Stimulated activated CD8-positive, alpha-beta memory T cell treated with anti-CD3 and anti-CD28 coated beads, Interleukin-12 subunit alpha, Interleukin-12 subunit beta, amount 100 ng/mL, for 24 hours (primary cell): ENCODE data around the gene SLC38A10.
"Not testable (repeated sequence)": the region's sequence is repeated elsewhere in the genome, so short reads cannot be mapped to it uniquely, and the experiment has no call there.

Source experiments
- DNase-seq: peaks from one replicate; pipeline ENCODE4 v3.0.0-alpha.2; 2020; ENCODE audit errors: extremely low read depth

SLC38A10 gene

GRCh38 chr17:81230043-81230820 is 64.9 kb downstream of the SLC38A10 start:
- no peak for DNase-seq

- DNase-seq: no peak
Observed at GRCh38 chr17:81229666-81229920, 65.5 kb downstream of the SLC38A10 start.

- no peak for DNase-seq
Observed at GRCh38 chr17:81228834-81229665, 66.1 kb downstream of the SLC38A10 start.

- DNase-seq: no peak
Observed at GRCh38 chr17:81228420-81228819, 66.7 kb downstream of the SLC38A10 start.

- DNase-seq: not testable (repeated sequence)
Observed at GRCh38 chr17:81227630-81228029, 67.5 kb downstream of the SLC38A10 start.

GRCh38 chr17:81223762-81224130 is 71.4 kb downstream of the SLC38A10 start:
- DNase-seq: no peak

GRCh38 chr17:81222906-81223761 is 72.0 kb downstream of the SLC38A10 start, which contains the start of gene CEP131:
TSS of gene CEP131 (minus strand) at chr17:81222965. CDS start at chr17:81220056, 2,909 bp downstream.
- DNase-seq: peak; percentile 99

- no peak for DNase-seq
Observed at GRCh38 chr17:81222620-81222905, 72.5 kb downstream of the SLC38A10 start.

GRCh38 chr17:81221842-81222619 is 73.1 kb downstream of the SLC38A10 start:
- DNase-seq: no peak

- no peak for DNase-seq
Observed at GRCh38 chr17:81221371-81221841, 73.7 kb downstream of the SLC38A10 start.

- no peak for DNase-seq
Observed at GRCh38 chr17:81219476-81220180, 75.5 kb downstream of the SLC38A10 start.

- no peak for DNase-seq
Observed at GRCh38 chr17:81218991-81219390, 76.1 kb downstream of the SLC38A10 start.

- no peak for DNase-seq
Observed at GRCh38 chr17:81218459-81218858, 76.6 kb downstream of the SLC38A10 start.

GRCh38 chr17:81217491-81217890 is 77.6 kb downstream of the SLC38A10 start:
- DNase-seq: no peak

GRCh38 chr17:81213978-81214377 is 81.1 kb downstream of the SLC38A10 start:
- DNase-seq: no peak

- no peak for DNase-seq
Observed at GRCh38 chr17:81212365-81212764, 82.7 kb downstream of the SLC38A10 start.

GRCh38 chr17:81210868-81211267 is 84.2 kb downstream of the SLC38A10 start:
- no peak for DNase-seq

- no peak for DNase-seq
Observed at GRCh38 chr17:81210466-81210865, 84.6 kb downstream of the SLC38A10 start.

- DNase-seq: no peak
Observed at GRCh38 chr17:81209141-81209540, 86.0 kb downstream of the SLC38A10 start.

GRCh38 chr17:81208651-81209050 is 86.5 kb downstream of the SLC38A10 start:
- DNase-seq: no peak
